Measurements from ENCODE around the gene SMIM33. TPM values are rescaled to one million over a fixed set of nuclear protein-coding genes. Genes with fewer than 3 reads are reported as not detected.
"Not testable (repeated sequence)": the region's sequence is repeated elsewhere in the genome, so short reads cannot be mapped to it uniquely, and the experiment has no call there.

SMIM33 gene
- polyA plus RNA-seq, 1 of the 3 experiments (the other 2 are of a cell fraction): not detected

DNA sequence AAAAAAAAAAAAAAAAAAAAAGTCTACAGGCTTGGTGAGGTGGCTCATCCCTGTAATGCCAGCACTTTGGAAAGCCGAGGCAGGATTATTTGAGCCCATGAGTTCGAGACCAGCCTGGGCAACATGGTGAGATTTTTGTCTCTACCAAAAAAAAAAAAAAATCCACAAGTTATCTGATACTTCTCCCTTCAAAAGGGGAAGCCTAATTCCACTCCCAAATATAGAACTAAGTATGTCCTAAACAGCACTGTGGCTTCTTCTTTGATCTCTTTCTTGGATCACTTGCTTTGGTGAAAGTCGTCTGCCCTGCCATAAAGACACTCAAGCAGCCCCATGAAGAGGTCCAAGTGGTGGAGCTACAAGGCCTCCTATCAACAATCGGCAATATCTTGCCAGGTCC is 30.6 kb downstream of the SMIM33 start:
- Histone ChIP-seq H3K9ac (no peak overlapping the region), H3K27ac (ENCODE audit: low read depth in 2 of 2, low read length in 1 of 2) (no peak overlapping the region), H3K79me2 (ENCODE audit: insufficient read depth) (no peaks in the 10 kb centered on the region), H3K4me3 (ENCODE audit: low read depth in 2 of 2, low read length in 1 of 2) (no peak overlapping the region), H3F3A (replicated peaks; ENCODE audit: insufficient read depth) (peaks cover 6% of the 10 kb centered on the region), H3K4me1 (ENCODE audit: control insufficient read depth in 1 of 2, insufficient read depth in 2 of 2, low read depth in 1 of 2, low read length in 1 of 2) (no peaks in the 10 kb centered on the region), H3K9me3 (no peaks in the 10 kb centered on the region), H4K20me1 (ENCODE audit: insufficient read depth) (no peaks in the 10 kb centered on the region), H3K36me3 (replicated peaks in 1 of 2; ENCODE audit: control insufficient read depth in 1 of 2, insufficient read depth in 2 of 2, low read length in 1 of 2) (no peaks in the 10 kb centered on the region), H3K9me2 (no peaks in the 10 kb centered on the region), H2AFZ (ENCODE audit: low read depth) (no peak overlapping the region), H3K27me3 (ENCODE audit: insufficient read depth) (no peaks in the 10 kb centered on the region), H3K4me2 (no peak overlapping the region)
- TF ChIP-seq TAF1 (IDR thresholded peaks at IDR 0.05; ENCODE audit: borderline replicate concordance, low read depth, low read length) (no peak), USF2 (IDR thresholded peaks at IDR 0.05; ENCODE audit: borderline replicate concordance, low read depth, low read length) (no peak), REST (IDR thresholded peaks at IDR 0.05; ENCODE audit: low read depth, low read length) (no peak), RCOR1 (IDR thresholded peaks at IDR 0.05; ENCODE audit: low read length) (no peak), YY1 (IDR thresholded peaks at IDR 0.05; ENCODE audit: low read depth) (no peak), GABPA (IDR thresholded peaks at IDR 0.05; ENCODE audit: low read depth) (no peak), TEAD4 (IDR thresholded peaks at IDR 0.05; ENCODE audit: borderline replicate concordance, insufficient read depth) (no peak)
- ChIA-PET CTCF (interaction anchor here (1.1 to 2.8 kb wide), 3 partner anchors 12 to 79 kb away, joined by 3 to 15 read pairs (median 7); no protein-coding TSS in a partner anchor), POLR2A (no interaction called here)
- no peak for DNase-seq
- WGBS (ENCODE audit: low lambda C conversion rate): 69% methylated on average over 4 of the region's 4 CpGs

DNA sequence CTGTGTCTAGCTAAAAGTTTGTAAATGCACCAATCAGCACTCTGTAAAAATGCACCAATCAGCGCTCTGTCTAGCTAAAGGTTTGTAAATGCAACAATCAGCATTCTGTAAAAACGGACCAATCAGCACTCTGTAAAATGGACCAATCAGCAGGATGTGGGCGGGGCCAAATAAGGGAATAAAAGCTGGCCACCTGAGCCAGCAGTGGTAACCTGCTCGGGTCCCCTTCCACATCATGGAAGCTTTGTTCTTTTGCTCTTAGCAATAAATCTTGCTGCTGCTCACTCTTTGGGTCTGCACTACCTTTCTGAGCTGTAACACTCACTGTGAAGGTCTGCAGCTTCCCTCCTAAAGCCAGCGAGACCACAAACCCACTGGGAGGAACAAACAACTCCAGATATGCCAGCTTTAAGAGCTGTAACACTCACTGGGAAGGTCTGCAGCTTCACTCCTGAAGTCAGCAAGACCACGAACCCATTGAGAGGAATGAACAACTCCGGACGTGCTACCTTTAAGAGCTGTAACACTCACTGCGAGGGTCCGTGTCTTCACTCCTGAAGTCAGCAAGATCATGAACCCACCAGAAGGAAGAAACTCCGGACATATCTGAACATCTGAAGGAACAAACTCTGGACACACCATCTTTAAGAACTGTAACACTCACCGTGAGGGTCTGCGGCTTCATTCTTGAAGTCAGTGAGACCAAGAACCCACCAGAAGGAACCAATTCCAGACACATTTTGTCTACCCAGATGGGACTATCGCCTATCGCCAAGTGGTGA is 32.4 kb downstream of the SMIM33 start:
- H3K9me2 ChIP-seq; H3K36me3 ChIP-seq (replicated peaks in 1 of 2; ENCODE audit: control insufficient read depth in 1 of 2, insufficient read depth in 2 of 2, low read length in 1 of 2); POLR2A ChIA-PET; DNase-seq; H3K4me2 ChIP-seq; H2AFZ ChIP-seq (ENCODE audit: low read depth); H3K79me2 ChIP-seq (ENCODE audit: insufficient read depth); H4K20me1 ChIP-seq (ENCODE audit: insufficient read depth); H3F3A ChIP-seq (replicated peaks; ENCODE audit: insufficient read depth); H3K9me3 ChIP-seq; H3K4me1 ChIP-seq (ENCODE audit: control insufficient read depth in 1 of 2, insufficient read depth in 2 of 2, low read depth in 1 of 2, low read length in 1 of 2); H3K27ac ChIP-seq (ENCODE audit: low read depth in 2 of 2, low read length in 1 of 2); H3K4me3 ChIP-seq (ENCODE audit: low read depth in 2 of 2, low read length in 1 of 2); H3K9ac ChIP-seq; H3K27me3 ChIP-seq (ENCODE audit: insufficient read depth): not testable (repeated sequence)
- 75% methylated on average over 15 of the region's 15 CpGs for WGBS (ENCODE audit: low lambda C conversion rate)
- CTCF ChIA-PET: interaction anchor here (1.6 to 2.8 kb wide), 3 partner anchors 10 to 81 kb away, joined by 4 to 15 read pairs (median 7); no protein-coding TSS in a partner anchor

GRCh38 chr5:139503879-139504278 is 33.1 kb downstream of the SMIM33 start:
- POLR2A ChIA-PET: not testable (repeated sequence)

GRCh38 chr5:139504722-139505121 is 33.9 kb downstream of the SMIM33 start:
- WGBS (ENCODE audit: low lambda C conversion rate): 58% methylated on average over 5 of the region's 5 CpGs
- DNase-seq; H3F3A ChIP-seq (replicated peaks; ENCODE audit: insufficient read depth); H3K4me1 ChIP-seq (ENCODE audit: control insufficient read depth in 1 of 2, insufficient read depth in 2 of 2, low read depth in 1 of 2, low read length in 1 of 2); H3K27ac ChIP-seq (ENCODE audit: low read depth in 2 of 2, low read length in 1 of 2); H3K9me3 ChIP-seq; H3K27me3 ChIP-seq (ENCODE audit: insufficient read depth); H3K36me3 ChIP-seq (replicated peaks in 1 of 2; ENCODE audit: control insufficient read depth in 1 of 2, insufficient read depth in 2 of 2, low read length in 1 of 2); H3K9ac ChIP-seq; H3K79me2 ChIP-seq (ENCODE audit: insufficient read depth); H4K20me1 ChIP-seq (ENCODE audit: insufficient read depth); H3K4me3 ChIP-seq (ENCODE audit: low read depth in 2 of 2, low read length in 1 of 2); H3K4me2 ChIP-seq; POLR2A ChIA-PET; H2AFZ ChIP-seq (ENCODE audit: low read depth); H3K9me2 ChIP-seq: not testable (repeated sequence)
- CTCF ChIA-PET: interaction anchor here (0.6 to 2.4 kb wide), 3 partner anchors 70 to 261 kb away, joined by 3 to 7 read pairs (median 3); no protein-coding TSS in a partner anchor

More at GRCh38 chr5:139503879-139504278, 33.1 kb downstream of the SMIM33 start:
- H4K20me1 ChIP-seq (ENCODE audit: insufficient read depth); H3F3A ChIP-seq (replicated peaks; ENCODE audit: insufficient read depth); H3K4me2 ChIP-seq; H2AFZ ChIP-seq (ENCODE audit: low read depth); H3K27me3 ChIP-seq (ENCODE audit: insufficient read depth); H3K79me2 ChIP-seq (ENCODE audit: insufficient read depth); H3K36me3 ChIP-seq (replicated peaks in 1 of 2; ENCODE audit: control insufficient read depth in 1 of 2, insufficient read depth in 2 of 2, low read length in 1 of 2); H3K9me3 ChIP-seq; H3K27ac ChIP-seq (ENCODE audit: low read depth in 2 of 2, low read length in 1 of 2); H3K9me2 ChIP-seq; H3K4me1 ChIP-seq (ENCODE audit: control insufficient read depth in 1 of 2, insufficient read depth in 2 of 2, low read depth in 1 of 2, low read length in 1 of 2); H3K4me3 ChIP-seq (ENCODE audit: low read depth in 2 of 2, low read length in 1 of 2); DNase-seq; H3K9ac ChIP-seq: not testable (repeated sequence)
- 85% methylated on average over 15 of the region's 15 CpGs for WGBS (ENCODE audit: low lambda C conversion rate)
- CTCF ChIA-PET: interaction anchor here (1.6 to 2.8 kb wide), 3 partner anchors 10 to 82 kb away, joined by 4 to 15 read pairs (median 7); no protein-coding TSS in a partner anchor
